Limb (tissue), 2 donors: ENCODE data around the gene CREG2.

Source experiments
- DNase-seq, 2 donors: peaks; one replicate each; pipeline ENCODE4 v3.0.0-alpha.2; 2016; ENCODE audit errors: extremely low spot score in 2 of 2

CREG2 gene

DNA sequence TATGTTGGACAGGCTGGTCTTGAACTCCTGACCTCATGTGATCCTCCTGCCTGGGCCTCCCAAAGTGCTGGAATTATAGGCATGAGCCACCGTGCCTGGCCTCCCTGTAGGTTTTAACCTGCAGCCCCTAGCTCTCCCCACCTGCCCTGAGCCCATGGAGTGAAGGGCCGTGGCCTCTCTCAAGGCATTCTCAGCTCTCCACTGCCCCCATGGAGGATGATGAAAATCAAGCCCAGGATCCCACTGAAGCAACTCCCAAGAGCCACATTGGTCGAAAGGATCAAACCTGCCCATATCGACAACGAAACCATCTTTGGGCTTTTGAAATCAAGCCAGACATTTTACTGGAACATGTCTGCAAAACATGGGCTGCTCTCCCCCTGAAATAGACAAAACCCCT lies 22.4 kb upstream of the CREG2 start:
- DNase-seq, result no peak

DNA sequence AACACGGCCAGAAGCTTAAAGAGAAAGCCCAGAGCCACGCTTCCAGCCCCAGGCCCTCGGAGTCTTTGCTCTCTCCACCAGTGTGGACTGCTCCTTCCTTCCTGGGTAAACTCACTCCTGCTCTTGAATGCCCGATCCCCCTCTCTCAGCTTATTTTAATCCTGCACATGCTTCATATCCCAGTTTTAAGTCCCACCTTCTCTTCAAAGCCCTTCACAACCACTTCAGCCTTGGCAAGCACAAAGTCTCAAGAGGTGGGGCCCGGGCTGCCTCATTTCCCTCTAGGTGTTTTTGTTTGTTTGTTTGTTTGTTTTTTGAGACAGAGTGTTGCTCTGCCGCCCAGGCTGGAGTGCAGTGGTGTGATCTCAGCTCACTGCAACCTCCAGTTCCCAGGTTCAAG lies 21.6 kb upstream of the CREG2 start:
- no peak for DNase-seq

DNA sequence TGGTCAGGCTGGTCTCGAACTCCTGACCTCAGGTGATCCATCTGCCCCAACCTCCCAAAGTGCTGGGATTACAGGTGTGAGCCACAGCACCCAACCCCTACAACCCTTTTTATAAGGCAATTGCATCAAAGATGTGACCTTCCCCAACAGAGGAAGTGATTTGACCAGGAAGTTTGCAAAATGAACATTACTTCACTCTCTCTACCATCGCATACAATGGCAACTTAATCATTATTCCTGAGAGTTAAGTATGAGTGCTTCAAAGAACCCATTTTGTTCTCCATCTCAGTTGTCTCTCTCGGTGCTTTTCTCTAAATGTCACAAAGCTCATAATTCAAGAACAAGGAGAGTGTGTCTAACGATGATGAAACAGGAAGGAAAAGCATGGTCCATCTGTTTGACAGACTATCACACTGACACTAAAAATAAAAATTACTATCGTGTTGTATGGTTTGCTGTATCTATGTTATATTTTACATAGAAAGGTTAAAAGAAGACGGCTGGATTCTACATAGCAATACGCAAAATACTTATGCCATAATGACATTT lies 18.1 kb upstream of the CREG2 start:
- DNase-seq, result no peak

DNA sequence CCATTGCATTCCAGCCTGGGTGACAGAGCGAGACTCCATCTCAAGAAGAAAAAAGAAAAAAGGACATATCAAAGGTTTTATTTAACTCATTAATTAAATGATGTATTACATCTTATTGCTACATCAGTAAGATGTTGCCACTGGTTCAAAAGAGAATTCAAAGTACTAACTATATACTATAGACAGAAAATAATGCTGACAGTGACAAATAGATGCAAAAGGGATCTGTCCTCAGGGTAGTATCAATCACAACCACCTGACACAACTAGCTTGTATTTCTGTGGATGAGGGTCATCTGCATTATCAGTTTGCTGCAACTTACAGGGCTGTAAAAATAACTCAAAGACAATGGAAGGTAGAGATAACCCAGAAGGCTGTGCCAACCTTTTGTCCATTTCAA lies 16.4 kb upstream of the CREG2 start:
- DNase-seq, result no peak

DNA sequence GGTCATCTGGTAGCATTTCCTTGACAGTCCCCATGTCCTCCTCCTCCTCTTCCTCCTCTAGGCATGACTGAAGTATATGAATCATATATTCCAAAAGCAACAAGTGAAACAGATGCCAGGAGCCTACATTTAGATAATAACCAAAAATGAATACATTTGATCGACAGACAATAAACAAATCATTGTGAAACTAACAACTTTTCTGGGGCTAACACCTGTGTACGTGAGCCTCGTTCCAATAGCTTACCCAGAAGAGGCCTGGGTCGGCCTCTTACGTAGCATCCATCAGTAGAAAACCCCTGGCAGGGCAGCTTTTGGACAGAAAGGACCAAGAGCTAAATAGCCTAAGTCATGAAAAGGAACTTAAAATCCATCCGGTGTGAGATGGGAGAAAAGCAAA lies 15.3 kb upstream of the CREG2 start:
- DNase-seq, result no peak

DNA sequence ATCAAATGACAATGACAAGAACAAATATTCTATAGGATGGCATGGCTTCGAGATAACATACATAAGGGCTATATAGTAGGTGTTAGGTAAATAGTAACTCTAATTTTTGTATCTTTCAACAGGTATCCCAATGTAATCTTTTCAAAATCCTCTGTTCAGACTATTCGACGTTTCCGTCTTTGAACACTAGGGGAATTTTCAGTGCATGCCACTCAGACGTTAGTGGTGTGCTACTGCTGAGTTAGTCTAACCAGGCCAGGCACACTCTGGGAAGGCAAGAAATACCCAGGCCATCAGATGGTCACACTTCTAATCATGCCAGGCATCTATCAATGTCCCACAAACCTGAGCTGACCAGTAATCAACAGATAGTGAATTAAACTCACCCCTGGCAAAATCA lies 14.6 kb upstream of the CREG2 start:
- no peak for DNase-seq

DNA sequence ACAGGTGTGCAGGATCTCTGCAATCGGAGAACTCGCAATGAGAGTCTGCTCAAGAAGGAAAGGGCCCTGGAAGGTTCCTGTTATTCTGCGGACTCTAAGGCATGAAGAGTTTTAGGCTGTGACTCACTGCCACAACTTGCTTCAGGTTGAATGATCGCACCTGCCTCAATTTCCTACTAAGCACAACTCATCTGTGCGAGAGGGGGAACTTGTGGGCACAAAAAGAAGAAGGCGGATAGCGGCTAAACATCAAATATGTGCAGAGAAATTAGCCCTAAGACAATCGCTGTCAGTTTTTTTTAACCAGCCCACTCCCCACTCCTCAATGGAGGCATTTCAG lies 14.0 kb upstream of the CREG2 start:
- no peak for DNase-seq

DNA sequence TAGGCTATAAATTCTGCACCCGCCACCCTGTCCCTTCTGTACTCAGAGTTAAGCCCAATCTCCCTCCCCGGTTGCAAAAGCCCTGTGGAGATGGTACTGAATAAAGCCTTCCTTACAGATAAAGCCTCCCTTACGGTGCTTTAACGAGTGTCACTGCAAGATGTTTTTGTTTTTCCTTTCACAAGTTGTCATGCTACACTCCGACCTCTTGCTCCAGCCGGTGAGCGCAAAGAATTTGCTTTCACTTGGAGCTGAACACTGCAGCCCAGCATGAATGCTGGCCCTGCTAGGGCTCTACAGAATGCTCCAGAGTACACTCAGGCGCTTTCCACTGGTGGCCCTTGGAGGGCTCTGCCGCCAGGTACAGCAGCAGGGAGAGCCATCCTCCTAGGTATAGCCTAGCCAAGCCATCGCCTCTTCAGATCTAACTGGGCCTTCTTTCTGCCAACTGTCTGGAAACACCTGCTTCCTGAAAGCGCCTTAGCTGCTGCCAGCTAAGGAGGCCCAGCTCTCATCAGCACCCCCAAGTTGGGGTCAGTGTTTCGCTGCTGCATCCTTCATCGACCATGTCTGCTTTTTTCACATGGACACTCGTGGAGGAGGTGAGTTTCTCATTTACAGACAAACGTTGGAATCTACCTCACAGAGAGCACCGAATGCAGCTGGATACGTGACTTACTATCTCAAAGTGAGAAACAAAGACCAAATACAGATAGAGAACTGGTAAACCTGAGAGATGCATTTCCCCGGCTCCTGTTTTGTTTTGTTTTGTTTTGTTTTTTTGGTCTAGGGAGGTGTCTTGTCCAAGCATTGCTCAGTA lies 13.4 kb upstream of the CREG2 start:
- DNase-seq, result no peak

DNA sequence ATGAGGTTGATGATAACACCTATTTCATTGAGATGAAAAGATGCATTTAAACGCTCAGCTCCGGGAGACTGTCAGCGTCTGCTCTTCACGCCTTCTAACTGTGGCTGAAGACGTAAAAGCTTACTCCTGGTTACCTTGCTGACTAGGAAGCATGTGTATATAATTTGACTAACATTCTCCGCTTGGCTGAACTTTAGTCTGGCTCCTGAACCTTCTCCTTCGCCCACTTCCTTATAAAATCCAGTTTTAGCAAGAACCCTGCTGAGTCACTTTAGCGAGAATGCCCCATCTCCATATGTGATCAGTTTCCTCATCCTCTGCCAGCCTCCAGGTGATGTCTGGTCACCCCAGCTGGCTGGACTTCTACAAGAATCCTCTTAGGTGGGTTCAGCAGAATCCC lies 12.7 kb upstream of the CREG2 start:
- no peak for DNase-seq

DNA sequence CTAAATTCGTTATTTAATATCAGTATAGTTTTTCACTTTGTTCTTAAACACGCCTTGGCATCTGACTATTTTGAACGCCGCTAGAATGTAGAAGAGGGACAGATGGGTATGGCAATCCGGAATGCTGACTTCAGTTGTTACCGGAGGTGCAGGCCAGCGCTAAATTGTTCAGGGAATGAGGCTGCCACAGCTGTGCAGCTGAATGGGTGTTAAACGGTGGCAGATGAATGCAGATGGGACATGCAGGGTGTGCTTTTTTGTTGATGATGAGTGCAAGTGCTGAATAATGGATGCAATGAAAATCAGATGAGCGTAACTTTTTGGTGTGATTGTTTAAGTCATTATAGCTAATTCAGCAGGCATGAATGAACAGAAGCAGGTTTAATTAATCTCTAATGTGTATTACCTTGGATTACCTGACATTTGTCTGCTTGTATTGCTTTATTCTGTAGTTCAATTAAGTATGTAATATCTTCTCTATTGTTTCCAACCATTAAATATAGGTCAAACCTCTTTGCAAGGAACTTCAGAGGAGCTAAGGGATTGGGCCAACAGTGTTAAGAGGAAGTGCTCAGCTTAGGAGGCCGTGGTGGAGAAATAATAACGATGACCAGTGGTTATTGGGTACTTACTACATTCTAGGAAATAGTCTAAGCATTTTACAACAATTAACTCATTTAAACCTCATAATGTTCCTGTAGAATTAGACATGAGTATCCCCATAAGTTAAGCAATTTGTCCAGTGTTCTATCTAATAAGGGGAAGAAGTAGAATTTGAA lies 11.9 kb upstream of the CREG2 start:
- peak in 1 of 2 donors; percentile 44 for DNase-seq

DNA sequence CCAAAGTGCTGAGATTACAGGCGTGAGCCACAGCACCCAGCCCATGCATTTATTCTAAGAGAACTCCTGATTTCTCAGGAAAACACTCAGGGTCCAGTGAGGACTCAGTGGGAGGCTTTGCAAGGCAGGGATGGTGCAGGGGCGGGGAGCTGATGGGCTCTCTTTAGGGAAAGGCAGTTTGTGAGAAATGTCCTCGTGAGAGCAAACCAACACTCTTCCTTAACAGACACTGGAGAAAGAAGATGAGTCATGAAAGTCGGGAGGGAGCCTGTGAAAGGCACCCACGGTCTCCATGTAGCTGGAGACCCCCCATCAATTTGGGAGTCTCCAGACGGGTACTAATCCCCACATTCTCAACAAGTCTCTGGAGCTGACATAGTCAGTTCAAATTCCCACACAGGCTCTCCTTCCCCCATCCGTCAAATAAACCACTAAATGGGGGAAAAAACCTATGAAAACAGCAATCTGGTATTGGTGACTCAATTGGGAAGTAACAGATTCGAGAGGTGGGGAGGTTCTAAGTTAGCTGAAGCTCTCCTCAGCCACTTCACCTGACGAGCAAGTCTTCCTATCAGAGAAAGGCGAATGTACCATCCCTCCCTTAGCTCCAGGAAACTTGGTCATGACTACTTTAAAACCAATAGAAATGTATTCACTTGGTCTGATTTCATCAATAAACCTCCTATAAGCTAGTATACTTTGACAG lies 11.0 kb upstream of the CREG2 start:
- DNase-seq, result no peak

DNA sequence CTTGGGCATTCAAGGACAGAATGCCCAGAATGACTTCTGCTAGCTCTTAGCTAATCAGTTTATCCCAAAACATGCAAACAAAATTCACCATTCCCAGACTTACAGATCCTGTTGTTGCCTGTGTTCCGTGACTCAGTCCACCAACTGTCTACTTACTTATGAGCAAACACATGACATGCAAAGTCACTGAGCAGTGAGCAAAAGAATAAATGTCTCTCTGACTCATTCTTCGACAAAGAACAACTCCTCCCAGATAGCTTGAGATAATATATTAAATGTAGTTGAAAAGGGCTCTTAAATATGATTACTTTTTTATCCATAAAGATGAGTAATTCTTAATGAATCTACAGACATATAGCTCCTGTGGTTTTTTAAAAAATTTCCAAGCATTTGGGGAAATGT lies 9.0 kb upstream of the CREG2 start:
- DNase-seq, result no peak

DNA sequence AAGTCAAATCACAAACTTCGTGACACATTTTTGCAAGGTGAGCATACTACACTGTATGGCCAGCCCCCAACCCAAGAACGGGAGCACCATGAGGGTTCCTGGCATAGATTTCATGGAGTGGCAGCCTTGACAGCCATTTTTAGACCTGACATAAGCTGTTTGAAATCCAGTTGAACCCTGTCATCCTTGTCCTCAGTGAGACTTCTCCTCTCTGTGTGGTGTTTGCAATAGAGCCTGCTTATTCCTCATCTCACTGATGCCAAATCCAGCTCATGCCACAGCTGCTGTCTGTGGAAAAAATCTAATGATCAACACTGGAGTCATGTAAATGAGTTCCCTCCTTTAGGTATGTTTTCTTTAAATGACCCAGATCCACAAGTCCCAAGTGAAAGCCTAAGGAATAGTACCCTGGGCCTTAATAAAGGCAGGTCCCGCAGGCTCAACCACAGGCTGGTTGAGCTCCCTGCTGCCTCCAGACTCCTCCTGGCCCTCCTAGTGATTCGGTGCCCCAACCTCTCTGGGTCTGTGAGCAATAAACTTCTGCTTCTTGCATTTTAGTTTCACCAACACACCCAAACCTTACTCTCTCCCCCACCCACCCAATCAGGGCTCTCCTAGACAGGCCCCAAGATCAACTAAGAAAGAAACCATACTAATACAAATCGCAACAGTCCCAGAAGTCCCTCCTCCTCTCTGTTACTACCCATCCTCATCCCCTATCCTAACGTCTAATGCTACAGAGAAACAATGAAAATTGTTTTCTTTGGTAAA lies 8.4 kb upstream of the CREG2 start:
- DNase-seq, result no peak

DNA sequence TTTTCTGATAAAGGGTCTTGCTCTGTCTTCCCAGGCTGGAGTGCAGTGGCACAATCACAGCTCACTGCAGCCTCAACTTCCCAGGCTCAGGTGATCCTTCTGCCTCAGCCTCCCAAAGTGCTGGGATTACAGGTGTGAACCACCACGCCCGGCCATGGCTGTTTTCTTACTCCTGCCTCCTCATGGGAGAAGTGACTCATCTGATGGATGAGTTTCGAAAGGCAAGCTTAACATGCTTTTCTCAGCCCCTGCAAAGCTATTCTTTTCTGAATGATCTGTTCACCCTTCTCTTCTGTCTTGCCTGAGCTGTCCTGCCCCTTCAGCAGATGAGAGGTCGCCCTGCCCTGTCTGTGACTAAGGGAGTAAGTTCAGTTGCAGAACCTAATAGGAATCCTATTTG lies 929 bp upstream of the CREG2 start:
- no peak for DNase-seq

DNA sequence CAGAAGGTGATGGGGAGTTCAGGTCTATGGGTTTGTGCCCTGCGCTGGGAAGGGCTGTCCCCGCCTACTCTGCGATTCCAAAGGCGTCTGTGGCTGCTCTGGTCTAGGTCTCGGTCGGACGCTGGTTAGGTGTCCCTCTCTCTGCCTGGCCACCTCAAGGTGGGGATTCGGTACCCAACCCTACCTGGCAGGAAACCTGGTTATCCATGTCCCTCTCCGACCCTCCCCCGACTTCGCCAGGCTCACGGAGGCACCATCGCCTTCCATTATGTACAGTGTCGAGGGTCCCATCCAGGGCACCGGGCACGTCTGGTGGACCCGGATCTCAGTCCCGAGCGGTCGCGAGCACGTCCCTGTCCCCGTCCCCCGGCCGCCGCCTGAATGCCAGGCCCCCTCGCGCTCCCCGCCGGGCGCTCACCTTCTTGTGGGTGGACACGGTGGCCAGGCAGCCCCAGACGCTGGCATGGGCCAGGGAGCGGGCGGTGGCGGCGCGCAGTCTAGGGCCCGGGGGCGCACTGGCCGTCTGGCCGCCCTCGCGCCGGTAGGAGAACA lies 628 bp downstream of the CREG2 start:
- DNase-seq, result no peak

DNA sequence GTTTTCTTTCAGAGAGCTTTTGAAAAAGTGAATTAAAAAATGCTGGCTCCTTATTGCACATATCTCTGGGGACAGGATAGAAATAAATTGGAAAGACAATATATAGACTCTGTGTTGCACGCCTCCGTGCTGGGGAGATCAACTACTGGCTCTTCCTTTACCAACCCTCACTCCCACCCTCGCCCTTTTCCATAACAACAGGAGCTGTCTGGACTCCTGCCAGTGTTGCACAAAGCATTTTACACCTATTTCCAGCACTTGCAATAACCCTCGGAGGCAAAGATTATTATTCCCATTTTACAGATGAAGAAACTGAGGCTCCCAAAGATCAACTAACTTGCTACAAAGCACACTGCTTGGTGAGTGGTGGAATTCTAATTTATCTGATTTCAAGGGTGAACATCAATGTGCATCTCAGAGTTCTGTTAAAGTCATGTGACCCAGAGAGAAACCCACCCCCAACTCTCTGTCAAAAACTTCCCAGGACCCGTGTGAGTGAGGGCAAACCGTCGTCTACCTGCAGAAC lies 4.2 kb downstream of the CREG2 start:
- DNase-seq, result no peak

DNA sequence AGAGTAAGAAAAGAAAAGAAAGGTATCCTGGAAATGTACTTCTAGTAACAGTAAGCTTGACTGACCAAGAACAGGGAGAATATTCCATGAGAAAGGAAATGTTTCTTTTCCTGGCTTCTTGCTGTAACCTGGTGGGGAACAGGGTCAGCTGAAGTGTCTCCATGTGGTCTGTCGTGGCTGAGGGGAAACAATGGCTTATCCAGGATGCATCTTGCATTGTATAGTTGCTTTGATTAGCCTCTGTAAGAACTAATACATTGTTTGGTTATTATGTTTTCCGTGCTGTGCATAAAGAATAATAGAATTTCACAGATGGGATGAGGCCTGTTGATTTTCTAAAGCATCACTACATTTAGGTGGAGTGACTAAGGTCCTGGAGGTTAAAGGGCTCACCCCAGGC lies 4.9 kb downstream of the CREG2 start:
- DNase-seq, result no peak

DNA sequence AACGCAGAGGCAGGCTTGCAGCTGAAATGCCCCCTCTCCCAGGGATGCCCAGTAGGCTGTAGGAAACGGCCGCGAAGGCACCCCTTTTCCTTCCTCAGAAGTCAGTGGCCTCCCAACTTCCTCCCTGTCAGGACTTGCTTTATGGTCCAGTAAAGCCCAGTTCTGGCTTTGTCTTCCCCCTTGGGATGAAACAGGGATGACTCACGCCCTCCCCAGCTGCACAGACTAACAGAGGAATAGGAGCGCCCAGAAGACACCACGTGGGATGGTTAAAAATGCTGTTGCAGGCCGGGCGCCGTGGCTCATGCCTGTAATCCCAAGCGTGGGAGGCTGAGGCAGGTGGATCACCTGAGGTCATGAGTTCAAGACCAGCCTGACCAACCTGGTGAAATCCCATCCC lies 6.9 kb downstream of the CREG2 start:
- no peak for DNase-seq

DNA sequence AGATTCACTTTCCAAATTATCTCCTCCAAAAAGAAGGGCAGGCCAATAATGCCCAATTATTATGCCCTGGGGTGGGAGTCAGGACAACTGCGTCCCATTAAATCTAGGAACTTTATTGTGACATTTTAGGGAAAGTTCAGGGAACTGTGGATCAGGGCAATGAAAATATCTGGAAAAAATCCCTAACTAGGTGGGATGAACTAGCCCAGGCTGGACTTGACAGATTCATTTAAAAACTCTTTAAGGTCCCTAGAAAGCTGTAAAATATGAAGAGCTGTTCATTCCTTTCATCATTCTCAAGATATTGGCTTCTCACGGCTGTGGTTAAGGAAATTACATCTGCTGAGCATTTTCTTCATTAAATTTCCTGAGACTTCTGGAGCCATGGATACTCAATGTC lies 8.2 kb downstream of the CREG2 start:
- no peak for DNase-seq

DNA sequence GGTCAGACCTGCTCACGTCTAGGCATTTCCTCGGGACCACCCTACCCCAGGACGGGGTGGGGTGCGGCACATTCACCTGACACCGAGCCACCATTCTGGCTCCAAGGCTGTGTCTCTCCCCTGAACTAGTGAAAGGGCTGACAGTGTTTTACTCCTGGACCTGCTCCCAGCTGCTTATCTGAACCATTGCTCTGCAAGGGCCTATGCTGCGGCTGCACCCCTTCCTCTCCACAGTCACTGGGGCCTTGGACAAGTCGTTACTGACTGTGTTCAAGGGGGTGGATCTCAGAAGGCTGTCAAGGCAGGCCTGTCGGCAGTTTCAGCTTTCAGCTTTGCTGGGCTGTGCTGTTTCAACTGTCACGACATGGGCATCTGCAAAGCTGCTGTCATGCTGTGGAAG lies 11.7 kb downstream of the CREG2 start:
- DNase-seq, result no peak
